Measurements from ENCODE around the gene FOXP1.

FOXP1 gene

DNA sequence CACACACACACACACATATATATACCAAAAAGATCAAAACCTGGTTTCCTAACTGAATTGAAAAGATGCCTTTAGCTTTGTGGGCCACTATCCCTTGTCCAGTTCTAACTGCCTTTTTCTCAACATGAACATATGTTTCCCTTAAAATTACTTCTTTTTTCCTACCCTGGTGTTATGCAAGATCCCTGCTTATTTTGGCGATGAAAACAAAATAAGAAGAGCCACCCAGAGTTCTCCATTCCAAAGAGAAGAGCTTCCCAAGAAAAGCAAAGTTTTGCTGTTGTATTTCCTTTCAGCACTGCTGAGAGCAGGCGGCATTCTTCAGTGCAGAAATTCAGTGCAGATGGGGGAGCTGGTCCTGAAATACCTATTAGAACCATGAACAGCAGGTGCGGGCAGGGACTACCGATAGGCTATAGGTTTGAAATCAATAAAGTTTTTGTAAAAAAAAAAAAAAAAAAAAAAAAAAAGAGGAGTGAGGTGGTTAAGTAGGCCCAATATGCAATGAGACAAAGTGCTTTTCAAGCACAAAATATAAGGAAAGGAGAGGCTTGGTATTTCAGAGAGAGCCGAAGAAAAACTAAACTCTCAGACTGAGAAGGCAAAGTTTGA, 238.0 kb downstream of the FOXP1 start:
- TF ChIP-seq, protein P1, sequence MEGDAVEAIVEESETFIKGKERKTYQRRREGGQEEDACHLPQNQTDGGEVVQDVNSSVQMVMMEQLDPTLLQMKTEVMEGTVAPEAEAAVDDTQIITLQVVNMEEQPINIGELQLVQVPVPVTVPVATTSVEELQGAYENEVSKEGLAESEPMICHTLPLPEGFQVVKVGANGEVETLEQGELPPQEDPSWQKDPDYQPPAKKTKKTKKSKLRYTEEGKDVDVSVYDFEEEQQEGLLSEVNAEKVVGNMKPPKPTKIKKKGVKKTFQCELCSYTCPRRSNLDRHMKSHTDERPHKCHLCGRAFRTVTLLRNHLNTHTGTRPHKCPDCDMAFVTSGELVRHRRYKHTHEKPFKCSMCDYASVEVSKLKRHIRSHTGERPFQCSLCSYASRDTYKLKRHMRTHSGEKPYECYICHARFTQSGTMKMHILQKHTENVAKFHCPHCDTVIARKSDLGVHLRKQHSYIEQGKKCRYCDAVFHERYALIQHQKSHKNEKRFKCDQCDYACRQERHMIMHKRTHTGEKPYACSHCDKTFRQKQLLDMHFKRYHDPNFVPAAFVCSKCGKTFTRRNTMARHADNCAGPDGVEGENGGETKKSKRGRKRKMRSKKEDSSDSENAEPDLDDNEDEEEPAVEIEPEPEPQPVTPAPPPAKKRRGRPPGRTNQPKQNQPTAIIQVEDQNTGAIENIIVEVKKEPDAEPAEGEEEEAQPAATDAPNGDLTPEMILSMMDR (conservative IDR thresholded peaks at IDR 0.05): no peak
- no peak overlapping the region for H3K27ac ChIP-seq

DNA sequence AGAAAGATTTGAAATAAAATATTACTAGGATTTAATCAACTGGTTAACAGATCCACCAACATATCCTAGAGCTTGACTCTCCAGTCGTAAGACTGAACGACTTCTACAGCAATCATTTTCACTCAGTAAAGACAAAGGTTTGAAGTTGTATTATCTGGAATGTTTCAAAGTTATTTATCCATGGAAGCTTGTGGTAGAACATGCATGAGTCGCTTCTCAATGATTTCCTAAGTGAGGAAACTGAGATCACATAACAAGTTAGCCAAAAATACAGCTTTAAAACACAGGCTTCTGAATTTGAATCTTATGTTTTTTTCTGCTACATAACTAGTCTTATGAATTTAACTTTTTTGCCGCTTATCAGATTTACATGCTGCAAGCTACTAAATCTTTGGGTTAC, 241.8 kb downstream of the FOXP1 start:
- H3K27ac ChIP-seq: no peak overlapping the region
- TF ChIP-seq, protein P1 (conservative IDR thresholded peaks at IDR 0.05): no peak

DNA sequence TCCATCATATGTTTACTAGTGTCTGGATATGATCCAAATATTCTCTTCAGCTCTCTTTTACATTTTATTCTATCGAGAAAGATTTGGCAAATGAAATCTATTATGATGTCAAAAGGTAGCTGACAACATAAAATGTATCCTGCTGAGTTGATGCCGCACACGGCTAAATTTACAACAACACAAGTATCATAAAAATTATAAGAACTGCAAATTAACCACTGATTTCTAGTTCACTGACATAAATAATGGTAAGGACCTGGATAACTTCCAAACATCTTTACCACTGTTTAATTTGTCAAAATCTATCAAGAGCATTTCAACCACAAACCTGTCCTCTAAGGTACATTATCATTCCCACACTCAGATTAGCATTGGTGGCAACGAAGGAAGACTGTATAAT, 244.5 kb downstream of the FOXP1 start:
- TF ChIP-seq, protein P1 (conservative IDR thresholded peaks at IDR 0.05): no peak
- H3K27ac ChIP-seq: no peak overlapping the region

DNA sequence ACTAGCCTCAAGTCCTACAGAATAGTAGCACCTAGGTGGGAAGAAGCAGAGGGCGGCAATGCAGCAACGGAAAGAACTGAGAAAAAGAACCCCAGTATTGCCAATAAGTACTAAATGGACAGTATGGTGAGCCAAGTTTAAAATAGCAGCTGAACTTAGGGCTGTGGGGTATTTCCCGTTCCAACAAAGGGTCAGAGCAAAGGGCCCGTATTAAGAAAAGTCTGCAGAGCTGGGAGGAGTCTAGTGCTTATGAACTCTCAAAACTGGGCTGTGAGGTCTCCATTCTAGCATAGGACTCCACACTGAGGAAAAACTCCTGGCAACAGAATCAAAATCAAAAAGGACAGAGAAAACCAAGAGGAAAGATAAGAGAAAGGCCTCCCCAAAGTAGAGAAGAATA, 250.7 kb downstream of the FOXP1 start:
- TF ChIP-seq, protein P1 (conservative IDR thresholded peaks at IDR 0.05): no peak
- no peak overlapping the region for H3K27ac ChIP-seq

DNA sequence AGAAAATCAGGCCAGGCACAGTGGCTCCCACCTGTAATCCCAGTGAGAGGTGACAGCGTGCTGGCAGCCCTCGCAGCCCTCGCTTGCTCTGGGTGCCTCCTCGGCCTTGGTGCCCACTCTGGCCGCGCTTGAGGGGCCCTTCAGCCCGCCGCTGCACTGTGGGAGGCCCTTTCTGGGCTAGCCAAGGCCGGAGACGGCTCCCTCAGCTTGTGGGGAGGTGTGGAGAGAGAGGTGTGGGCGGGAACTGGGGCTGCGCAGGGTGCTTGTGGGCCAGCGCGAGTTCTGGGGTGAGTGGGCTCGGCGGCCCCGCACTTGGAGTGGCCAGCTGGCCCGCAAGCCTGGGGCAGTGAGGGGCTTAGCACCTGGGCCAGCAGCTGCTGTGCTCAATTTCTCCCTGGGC, 252.6 kb downstream of the FOXP1 start:
- H3K27ac ChIP-seq: no peak overlapping the region
- TF ChIP-seq, protein P1 (conservative IDR thresholded peaks at IDR 0.05): no peak

DNA sequence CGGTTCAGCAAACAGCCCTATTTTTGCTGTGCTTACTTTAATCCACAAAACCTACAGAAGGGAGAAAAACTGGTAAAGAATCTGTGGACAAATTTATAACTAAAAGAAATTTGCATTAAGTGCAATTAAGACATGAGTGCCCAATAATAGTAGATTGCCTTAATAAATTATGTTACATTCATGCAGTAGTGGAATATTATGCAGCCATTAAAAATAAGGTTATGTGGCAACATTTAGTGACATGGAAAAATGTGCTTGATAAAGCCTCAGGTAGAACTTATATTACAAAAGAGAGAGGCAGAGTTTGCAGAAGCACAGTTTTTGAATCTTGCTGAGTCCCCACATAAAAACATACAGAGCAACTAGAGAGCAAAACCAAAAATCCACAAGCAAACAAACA, 253.0 kb downstream of the FOXP1 start:
- H3K27ac ChIP-seq: no peak overlapping the region
- TF ChIP-seq, protein P1 (conservative IDR thresholded peaks at IDR 0.05): no peak

DNA sequence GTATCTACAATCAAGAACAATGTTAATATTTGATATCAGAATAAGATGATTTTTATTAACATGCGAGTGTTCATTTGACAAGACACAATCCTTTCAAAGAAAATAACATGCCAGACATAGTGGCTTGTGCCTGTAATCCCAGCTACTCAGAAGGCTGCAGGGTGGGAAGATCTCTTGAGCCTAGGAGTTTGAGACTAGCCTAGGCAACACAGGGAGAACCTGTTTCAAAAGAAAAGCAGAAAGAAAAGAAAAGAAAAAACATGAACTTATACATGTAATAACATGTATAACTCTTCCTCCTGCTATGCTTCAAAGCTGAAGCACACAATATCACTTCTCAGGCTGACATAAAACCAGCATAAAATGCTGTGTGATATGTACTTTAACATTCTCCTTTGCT, 253.7 kb downstream of the FOXP1 start:
- H3K27ac ChIP-seq: no peak overlapping the region
- TF ChIP-seq, protein P1 (conservative IDR thresholded peaks at IDR 0.05): no peak

All from VCaP (cell line).